GM18508 (cell line): ENCODE measurements around the gene INHA.

Experiments used
- ATAC-seq: cut with Tn5 transposase; IDR thresholded peaks from one replicate; pipeline ENCODE4 v1.9.1; 2021; ENCODE audit warnings: moderate number of reproducible peaks; ENCODE audit not compliant: insufficient read depth, unreplicated experiment

INHA gene, protein sequence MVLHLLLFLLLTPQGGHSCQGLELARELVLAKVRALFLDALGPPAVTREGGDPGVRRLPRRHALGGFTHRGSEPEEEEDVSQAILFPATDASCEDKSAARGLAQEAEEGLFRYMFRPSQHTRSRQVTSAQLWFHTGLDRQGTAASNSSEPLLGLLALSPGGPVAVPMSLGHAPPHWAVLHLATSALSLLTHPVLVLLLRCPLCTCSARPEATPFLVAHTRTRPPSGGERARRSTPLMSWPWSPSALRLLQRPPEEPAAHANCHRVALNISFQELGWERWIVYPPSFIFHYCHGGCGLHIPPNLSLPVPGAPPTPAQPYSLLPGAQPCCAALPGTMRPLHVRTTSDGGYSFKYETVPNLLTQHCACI

DNA sequence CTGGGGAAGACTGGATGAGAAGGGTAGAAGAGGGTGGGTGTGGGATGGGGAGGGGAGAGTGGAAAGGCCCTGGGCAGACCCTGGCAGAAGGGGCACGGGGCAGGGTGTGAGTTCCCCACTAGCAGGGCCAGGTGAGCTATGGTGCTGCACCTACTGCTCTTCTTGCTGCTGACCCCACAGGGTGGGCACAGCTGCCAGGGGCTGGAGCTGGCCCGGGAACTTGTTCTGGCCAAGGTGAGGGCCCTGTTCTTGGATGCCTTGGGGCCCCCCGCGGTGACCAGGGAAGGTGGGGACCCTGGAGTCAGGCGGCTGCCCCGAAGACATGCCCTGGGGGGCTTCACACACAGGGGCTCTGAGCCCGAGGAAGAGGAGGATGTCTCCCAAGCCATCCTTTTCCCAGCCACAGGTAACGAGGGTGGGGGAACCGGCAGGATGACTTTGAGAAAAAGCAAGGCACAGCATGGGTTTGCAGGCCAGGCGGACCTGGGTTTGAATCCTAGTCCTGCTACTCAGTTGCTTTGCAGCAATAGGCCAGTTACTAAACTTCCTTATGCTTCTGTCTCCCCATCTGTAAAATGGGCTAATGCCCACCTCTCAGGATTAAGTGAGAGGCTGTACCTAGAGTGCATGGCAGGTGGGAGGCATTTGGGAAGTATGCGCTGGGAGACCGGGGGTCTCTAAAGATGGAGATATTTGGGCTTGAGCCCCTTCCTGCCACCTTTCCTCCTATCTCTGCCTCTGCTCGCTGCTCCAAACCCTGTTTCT, at the start of gene INHA:
TSS of gene INHA (plus strand) at position 74 of the 765 bp plus-strand sequence. CDS start at position 139, 65 bp downstream.
- no peak for ATAC-seq

DNA sequence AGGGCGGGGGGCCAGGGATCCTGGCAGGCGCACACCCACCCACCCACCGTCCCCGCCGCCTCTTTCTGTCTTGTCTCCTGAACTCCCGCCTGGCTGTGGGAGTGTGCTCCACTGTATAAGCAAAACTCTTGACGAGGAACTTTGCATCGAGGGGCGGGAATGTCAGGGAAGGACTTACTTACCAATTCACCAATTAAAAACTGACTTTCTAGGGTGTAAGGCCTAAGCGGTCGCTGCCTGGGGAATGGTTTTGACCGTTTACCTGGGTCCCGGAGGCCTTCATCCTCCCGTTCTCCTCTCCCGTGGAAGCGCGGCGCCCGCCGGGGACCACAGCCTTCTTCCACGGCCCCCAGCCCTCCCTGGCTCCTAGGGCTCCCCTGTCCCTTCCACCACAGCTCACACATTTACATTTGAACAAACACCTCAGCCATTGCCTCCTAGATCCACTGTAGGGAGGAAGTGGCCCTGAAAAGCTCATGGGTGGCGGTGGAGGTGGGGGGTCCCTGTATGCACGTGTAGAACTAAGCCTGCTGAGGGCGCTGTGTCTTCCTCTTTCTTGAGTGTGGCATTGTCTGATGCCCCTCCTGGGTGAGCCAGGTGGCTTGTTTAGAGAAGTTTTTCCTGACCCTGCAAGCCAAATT, 49.0 kb upstream of the INHA start:
- no peak for ATAC-seq

DNA sequence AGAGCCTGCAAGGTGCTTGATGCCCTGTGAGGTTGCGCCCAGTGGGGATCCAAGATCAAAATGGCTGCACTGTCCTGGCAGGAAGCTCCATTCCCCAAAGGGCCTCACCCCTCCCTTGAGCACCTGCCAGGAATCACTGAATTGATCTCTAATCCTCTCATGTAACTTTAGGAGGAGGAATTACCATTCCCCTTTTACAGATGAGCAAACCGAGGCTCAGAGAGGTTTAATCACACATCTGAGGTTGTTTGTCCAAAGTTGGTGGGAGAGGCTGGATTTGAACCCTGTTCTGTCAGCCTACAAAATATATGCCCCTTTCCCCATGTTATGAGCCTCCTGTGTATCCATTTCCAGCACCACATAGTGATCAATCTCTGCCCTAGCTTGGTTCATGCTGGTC, 47.3 kb upstream of the INHA start:
- ATAC-seq = no peak

DNA sequence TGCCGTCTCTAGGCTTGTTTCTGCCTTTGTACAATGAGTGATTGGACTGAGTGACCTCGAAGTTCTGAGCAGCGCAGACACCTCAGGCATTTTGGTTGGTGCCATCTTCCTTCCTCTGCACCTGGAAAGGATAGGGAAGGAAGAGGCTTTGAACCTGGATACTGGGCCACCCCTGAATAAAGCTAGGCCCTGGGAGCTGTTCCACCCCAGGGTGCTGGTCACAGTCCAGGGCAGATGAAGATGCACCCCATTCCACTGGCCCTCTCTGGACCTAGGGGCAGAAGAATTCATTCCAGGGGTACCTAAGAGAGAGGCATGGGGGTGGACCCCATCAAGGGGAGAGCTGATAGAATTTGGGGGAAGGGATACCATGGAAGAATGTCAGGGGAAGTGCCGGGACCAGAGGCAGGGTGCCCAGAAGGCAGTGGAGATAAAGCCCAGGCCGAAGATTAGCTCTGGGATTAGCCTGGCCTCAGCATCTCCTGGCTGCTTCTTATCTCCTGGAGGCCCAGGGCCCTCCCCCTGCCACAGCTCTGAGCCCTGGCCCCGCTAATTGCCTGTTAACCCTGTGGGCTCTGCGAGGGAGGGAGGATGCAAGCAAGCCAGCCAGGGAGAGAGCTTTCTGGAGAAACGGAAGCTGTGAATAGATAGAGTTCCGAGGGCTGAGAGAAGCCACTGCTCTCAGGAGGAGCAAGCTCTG, 46.4 kb upstream of the INHA start:
- no peak for ATAC-seq

DNA sequence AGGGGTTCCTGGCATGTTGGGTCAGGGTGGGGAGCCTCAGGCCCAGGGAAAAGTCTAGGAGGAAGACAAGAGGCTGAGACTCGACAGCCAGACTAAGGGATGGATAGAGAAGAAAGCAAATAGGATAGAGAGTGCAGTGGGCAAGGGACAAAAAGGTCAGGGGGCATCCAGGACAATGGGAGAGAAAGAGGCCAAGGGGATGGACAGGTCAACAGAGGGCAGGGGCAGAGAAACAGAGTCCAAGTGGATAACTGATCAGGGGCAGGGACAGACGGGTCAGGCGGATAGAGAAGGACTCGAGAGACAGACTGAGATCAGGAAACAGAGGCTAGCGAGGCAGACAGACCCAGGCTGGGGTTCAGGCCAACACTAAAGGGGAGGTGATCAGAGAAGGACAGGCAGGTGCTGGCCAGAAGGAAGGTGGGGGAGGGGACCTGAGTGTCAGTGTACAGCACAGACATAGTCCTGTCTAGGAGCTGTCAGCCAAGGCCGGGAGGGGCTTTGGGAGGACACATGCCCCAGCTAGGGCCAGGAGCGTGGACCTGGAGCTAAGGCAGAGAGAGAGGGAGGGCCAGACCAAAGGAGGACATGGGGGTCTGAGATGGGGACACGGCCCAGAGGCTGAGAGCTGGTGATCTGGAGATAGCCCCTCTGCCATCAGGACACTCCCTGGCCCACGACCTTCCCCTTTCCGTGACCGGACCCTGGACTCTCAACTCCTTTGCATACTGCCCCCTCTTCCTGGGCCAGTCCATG, 45.6 kb upstream of the INHA start:
- ATAC-seq = no peak

DNA sequence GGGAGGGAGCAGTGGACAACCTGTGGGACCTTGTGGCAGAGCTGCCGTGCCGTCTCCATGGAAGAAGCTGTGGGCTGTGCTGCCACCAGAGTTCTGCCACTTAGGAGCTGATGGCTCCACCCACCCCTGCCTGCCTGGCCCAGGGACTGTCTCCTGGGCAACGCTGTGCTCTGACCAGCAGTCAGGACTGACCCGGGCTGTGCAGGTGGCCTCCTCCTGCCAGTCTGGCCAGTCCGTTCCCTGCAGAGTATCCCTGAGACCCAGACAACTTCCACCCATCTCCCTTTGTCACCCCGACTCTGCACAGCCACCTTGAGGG, 45.1 kb upstream of the INHA start:
- ATAC-seq = no peak

DNA sequence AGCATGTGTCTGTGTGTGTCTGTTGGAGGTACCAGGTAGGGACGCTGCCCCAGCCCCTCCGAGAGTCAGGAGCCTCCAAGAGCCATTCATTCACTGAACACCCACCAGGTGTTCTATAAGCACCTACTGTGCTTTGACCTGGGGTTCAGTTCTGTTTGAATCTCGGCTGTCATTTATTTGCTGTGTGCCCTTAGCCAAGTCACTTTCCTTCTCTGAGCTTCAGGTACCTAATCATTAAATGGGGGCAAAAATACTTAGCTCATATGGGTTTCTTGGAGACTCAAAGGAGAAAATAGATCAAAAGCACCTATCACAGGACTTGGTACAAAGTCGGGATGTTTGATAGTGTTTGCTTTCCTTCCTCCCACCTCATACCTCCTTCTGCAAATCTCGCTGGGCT, 44.6 kb upstream of the INHA start:
- ATAC-seq = no peak

DNA sequence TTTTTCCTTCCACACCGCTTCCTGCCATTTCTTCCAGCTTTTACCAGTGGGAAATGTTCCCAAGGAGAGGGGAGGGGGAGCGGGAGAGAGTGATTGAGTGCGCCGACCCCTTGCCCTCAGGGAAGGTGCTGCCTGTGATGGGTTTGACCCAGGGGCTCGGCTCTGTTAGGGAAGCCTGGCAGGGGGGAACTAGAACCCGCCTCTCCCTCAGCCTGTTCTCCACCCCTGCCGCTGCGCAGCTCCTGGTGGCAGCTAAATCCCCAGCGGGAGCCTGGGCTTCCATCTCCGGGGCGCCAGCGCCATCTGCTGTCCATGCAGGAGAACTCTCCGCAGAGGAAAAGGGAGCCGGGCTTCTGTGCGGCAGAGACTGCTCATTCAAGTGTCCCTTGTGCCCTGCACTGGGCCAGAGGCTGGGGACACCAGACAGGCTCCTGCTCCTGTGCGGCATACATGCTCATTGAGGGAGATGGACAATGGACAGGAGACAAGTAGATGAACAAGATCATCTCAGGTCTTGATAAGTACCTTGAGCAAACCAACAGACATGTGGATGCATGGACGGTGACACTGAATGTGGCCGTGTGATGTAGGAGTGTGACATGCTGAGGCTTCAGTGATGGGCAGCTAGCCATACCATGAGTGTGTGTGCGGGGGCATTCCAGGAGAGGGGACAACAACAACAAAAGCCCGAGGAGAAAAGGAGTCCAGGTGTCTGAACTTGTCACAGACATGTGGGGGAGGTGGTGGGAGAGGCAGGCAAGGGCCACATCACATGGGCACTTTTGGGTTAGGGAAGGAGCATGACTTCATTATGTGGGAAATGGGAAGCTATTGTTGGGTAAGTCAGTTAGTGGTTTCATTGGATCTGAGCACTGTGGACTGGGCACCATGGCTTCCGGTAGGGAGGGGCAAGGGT, 41.8 kb upstream of the INHA start:
- ATAC-seq = peak; percentile 61

DNA sequence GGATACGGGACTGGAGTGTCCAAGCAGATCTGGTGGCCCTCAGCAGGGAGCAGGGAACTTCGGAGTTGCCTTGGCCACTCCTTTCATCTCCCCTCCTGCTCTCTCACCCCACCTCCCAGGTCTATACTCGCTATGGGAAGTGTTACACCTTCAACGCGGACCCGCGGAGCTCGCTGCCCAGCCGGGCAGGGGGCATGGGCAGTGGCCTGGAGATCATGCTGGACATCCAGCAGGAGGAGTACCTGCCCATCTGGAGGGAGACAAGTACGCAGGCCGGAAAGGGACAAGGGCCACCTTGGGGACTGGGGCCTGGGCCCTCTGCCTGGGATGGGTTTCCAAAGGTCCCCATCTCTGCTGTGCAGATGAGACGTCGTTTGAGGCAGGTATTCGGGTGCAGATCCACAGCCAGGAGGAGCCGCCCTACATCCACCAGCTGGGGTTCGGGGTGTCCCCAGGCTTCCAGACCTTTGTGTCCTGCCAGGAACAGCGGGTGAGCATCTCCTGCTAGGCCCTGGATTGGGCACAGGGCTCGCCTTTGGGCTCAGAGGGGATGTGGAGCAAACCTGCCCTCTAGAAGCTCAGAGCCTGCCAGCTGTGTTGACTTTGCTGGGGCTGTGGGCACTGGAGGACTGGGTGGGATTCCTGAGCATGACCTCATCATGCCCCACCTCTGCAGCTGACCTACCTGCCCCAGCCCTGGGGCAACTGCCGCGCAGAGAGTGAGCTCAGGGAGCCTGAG, 40.3 kb upstream of the INHA start:
- ATAC-seq = no peak

DNA sequence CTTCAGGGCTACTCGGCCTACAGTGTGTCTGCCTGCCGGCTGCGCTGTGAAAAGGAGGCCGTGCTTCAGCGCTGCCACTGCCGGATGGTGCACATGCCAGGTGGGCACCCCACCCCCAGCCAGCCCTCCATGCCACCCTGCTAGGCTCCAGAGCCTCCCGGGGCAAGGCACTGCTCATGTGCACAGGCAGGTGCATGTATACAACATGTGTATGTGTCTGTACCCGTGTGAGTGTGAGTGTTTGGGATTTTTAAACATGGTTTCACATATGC, 39.8 kb upstream of the INHA start:
- ATAC-seq = no peak

DNA sequence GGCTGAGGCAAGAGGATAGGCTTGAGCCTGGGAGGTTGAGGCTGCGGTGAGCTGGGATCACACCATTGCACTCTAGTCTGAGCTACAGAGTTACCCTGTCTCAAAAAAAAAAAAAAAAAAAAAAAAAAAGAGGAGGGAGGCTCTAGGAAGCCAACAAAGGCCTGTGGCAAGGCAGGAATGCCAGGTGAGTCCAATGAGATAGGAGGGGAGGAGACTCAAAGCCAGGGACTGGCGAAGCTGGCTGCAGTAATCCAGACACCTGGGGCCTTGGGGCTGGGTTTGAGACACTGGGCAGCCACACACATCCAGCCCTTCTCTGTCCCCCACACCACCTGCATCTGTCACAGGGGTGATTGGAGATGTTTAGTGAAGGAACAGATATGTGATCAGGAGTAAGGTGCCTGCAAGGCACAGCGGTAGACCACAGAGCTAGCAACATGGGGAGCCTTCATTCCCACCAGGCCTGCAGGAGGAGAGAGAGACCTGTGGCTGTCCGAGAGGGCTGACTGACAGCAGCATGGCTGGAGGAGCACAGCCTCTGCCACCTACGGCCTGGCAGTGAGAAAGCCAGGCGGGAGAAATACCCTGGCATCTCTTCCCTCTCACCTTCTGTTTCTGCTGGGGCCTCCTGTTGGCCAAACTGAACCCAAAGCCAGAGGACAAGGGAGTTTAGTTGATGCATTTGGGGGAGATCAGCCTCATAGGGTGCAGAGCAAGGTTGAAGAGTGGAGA, 38.0 kb upstream of the INHA start:
- no peak for ATAC-seq

DNA sequence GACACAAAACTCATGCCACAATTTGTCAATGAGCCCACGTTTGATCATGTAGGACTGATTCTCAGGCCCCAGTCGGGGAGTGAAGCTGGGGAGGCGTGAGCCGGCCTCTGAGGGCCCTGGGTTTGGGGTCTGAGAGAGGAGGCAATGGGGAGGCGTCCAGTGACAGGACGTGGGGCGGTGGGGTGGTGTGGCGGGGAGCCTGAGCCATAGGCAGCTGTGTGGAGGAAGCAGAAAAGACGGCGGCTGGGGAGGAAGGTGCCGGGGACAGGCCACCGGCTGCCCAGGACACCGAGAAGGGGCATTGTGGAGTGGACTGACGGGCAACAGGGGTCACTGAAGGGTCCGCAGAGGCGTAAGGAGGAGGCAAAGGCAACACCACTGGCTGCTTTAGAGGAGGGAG, 35.7 kb upstream of the INHA start:
- no peak for ATAC-seq

DNA sequence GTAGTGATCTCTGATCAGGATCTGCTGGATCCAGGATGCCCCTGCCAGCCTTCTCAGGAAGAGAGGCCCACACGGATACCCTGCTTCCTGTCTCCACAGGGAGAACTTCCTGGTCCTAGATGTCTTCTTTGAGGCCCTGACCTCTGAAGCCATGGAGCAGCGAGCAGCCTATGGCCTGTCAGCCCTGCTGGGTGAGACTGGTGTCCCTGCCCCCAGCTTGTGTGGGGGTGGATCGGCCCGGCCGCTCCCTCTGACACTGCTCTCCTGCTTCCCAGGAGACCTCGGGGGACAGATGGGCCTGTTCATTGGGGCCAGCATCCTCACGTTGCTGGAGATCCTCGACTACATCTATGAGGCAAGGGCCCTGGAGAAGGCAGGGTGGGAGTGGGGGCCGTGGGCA, 35.1 kb upstream of the INHA start:
- no peak for ATAC-seq

DNA sequence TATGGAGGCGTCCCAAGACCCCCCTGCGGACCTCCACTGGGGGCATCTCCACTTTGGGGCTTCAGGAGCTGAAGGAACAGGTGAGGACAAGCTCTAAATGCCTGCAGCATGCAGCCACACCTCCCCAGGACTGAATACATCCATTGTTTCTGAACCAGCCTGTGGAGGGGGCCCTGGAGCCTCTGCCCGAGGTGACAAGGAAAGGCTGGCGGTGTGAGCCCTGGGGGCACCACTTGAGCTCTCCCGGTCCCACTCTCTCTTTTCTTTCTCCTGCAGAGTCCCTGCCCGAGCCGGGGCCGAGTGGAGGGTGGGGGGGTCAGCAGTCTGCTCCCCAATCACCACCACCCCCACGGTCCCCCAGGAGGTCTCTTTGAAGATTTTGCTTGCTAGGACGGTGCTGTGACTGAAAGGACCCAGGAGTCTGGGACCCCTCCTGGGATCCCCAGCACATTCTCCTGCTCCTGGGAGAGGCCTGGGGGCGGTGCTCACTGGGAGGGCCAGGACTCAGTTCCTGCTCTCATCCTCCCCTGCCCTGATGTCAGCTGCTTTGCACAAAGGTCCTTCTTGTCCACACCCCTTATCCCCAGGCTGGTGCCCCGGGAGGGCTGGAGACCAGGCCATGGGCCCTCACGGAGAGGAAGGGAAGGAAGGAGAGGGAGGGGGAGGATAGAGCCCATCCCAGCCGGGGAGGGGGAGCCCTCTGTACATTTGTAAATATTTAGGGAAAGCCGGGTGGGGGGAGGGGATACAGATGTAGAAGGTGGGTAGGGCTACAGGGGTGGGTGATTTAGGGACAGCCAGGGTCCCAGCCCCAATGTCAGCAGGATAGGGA, 34.2 kb upstream of the INHA start:
- ATAC-seq = no peak

DNA sequence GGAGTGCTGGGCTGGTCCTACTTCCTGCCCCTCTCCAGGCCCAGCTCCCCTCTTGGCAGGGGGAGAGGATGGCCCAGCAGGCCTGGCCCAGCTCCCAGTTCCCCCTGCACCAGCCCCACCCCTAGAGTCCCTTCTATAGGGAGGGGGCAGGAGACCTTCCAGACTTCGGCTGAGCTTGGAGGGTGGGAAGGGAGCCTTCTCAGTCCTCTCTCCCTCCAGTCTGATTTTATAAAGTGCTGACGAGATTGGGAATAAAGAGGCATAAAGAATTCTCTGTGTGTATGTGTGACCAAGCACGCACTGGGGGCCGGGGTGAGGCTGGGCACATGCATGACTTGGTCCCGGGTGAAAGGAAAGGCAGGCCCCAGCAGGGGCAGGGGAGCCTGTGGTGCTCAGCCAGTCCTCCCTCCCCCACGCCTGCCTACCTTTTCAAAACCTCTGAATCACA, 33.6 kb upstream of the INHA start:
- ATAC-seq = no peak

DNA sequence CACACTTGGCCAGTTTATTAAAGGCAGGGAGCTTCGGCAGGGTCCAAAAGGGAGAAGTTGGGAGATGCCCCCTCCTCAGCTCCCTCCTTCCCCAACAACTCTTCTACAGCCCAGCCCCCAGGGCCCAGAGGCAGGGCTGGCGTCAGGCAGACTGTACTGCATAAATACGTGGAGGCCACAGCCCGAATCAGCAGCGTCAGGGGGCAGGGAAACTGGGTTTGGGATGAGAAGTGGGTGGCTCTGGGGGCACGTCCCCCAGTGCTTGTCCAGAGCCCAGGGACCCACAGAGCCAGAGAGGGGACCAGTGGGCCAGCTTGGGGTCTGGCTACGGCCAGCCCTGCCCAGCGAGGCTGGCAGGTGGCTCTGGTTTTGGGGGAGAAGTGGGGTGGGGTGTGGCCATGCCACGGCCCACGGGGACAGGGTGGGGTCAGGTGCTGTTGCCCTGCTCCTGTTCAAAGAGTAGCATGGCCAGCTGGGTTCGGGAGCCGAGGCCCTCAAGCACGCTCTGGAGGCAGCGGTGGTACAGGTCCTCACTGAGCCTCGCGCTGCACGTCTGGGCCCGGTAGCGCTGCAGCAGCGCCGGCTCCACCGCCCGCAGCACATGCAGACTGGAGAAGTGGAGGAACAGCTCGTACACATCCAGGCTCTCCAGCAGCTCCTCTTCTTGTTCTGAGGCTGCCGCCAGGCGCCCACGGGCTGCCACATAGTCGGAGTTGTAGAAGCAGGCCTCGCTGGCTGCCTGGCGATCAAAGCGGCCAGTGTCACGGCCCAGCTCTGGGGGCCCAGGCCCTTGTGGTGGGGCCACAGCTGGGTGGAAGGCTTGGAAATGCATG, 32.9 kb upstream of the INHA start:
- no peak for ATAC-seq
